ENCODE measurements around the gene ZNF331.

ZNF331 gene

GRCh38 chr19:53520547-53521372 is 17.2 kb upstream of the ZNF331 start (continued):
- TF ChIP-seq ZNF157 (tag by site-specific recombination; IDR thresholded peaks at IDR 0.05) (no peak), ZNF529 (tag by site-specific recombination; IDR thresholded peaks at IDR 0.05; ENCODE audit: insufficient replicate concordance) (no peak), YY2 (tag by site-specific recombination; IDR thresholded peaks at IDR 0.05) (peak; percentile 59), ZSCAN30 (tag by site-specific recombination; IDR thresholded peaks at IDR 0.05) (0 out of 2 replicates have a peak, but pooled peaks have one; percentile 50), ZNF350 (tag by site-specific recombination; IDR thresholded peaks at IDR 0.05) (0 out of 2 replicates have a peak, but pooled peaks have one; percentile 24), GLI2 (tag by site-specific recombination; IDR thresholded peaks at IDR 0.05; ENCODE audit: borderline replicate concordance, low read depth) (no peak), ZNF211 (tag by site-specific recombination; IDR thresholded peaks at IDR 0.05; ENCODE audit: low read depth) (peak; percentile 39; the same call in 1 of the 2 replicates), PBX3 (CRISPR knock-in tag; IDR thresholded peaks at IDR 0.05) (no peak), ZNF155 (tag by site-specific recombination; IDR thresholded peaks at IDR 0.05) (no peak), ZNF121 (tag by site-specific recombination; IDR thresholded peaks at IDR 0.05) (no peak), ZSCAN5A (tag by site-specific recombination; IDR thresholded peaks at IDR 0.05) (no peak), ZNF843 (tag by site-specific recombination; IDR thresholded peaks at IDR 0.05) (no peak; the same call in 1 of the 2 replicates), PATZ1 (tag by site-specific recombination; IDR thresholded peaks at IDR 0.05) (no peak; the same call in 1 of the 2 replicates), ZNF558 (tag by site-specific recombination; IDR thresholded peaks at IDR 0.05) (peak; percentile 75; the same call in 1 of the 2 replicates), ZEB2 (tag by site-specific recombination; IDR thresholded peaks at IDR 0.05) (peak; percentile 45; the same call in 1 of the 2 replicates), ZNF473 (tag by site-specific recombination; IDR thresholded peaks at IDR 0.05) (no peak), TCF7L2 (IDR thresholded peaks at IDR 0.05; ENCODE audit: borderline replicate concordance, low read depth, low read length) (no peak), ZBTB10 (tag by site-specific recombination; IDR thresholded peaks at IDR 0.05) (0 out of 2 replicates have a peak, but pooled peaks have one; percentile 33), SETDB1 (IDR thresholded peaks at IDR 0.05; ENCODE audit: insufficient read length, low read length) (peak; percentile 79), OVOL3 (tag by site-specific recombination; IDR thresholded peaks at IDR 0.05) (no peak)
- TF ChIP-seq, protein P1, sequence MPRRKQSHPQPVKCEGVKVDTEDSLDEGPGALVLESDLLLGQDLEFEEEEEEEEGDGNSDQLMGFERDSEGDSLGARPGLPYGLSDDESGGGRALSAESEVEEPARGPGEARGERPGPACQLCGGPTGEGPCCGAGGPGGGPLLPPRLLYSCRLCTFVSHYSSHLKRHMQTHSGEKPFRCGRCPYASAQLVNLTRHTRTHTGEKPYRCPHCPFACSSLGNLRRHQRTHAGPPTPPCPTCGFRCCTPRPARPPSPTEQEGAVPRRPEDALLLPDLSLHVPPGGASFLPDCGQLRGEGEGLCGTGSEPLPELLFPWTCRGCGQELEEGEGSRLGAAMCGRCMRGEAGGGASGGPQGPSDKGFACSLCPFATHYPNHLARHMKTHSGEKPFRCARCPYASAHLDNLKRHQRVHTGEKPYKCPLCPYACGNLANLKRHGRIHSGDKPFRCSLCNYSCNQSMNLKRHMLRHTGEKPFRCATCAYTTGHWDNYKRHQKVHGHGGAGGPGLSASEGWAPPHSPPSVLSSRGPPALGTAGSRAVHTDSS (tag by site-specific recombination; IDR thresholded peaks at IDR 0.05), result no peak
- TF ChIP-seq, protein P2, sequence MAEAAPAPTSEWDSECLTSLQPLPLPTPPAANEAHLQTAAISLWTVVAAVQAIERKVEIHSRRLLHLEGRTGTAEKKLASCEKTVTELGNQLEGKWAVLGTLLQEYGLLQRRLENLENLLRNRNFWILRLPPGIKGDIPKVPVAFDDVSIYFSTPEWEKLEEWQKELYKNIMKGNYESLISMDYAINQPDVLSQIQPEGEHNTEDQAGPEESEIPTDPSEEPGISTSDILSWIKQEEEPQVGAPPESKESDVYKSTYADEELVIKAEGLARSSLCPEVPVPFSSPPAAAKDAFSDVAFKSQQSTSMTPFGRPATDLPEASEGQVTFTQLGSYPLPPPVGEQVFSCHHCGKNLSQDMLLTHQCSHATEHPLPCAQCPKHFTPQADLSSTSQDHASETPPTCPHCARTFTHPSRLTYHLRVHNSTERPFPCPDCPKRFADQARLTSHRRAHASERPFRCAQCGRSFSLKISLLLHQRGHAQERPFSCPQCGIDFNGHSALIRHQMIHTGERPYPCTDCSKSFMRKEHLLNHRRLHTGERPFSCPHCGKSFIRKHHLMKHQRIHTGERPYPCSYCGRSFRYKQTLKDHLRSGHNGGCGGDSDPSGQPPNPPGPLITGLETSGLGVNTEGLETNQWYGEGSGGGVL (tag by site-specific recombination; IDR thresholded peaks at IDR 0.05), result peak; percentile 19; the same call in 1 of the 2 replicates
- TF ChIP-seq, protein P3, sequence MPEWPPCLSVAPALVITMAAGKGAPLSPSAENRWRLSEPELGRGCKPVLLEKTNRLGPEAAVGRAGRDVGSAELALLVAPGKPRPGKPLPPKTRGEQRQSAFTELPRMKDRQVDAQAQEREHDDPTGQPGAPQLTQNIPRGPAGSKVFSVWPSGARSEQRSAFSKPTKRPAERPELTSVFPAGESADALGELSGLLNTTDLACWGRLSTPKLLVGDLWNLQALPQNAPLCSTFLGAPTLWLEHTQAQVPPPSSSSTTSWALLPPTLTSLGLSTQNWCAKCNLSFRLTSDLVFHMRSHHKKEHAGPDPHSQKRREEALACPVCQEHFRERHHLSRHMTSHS (tag by site-specific recombination; IDR thresholded peaks at IDR 0.05), result no peak
- TF ChIP-seq, protein P4, sequence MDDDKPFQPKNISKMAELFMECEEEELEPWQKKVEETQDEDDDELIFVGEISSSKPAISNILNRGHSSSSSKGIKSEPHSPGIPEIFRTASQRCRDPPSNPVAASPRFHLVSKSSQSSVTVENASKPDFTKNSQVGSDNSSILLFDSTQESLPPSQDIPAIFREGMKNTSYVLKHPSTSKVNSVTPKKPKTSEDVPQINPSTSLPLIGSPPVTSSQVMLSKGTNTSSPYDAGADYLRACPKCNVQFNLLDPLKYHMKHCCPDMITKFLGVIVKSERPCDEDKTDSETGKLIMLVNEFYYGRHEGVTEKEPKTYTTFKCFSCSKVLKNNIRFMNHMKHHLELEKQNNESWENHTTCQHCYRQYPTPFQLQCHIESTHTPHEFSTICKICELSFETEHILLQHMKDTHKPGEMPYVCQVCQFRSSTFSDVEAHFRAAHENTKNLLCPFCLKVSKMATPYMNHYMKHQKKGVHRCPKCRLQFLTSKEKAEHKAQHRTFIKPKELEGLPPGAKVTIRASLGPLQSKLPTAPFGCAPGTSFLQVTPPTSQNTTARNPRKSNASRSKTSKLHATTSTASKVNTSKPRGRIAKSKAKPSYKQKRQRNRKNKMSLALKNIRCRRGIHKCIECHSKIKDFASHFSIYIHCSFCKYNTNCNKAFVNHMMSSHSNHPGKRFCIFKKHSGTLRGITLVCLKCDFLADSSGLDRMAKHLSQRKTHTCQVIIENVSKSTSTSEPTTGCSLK (tag by site-specific recombination; IDR thresholded peaks at IDR 0.05), result no peak
